Brain microvascular endothelial cell (primary cell): Measurements from ENCODE around the gene TMEM178B.

Experiments
- DNase-seq: peaks from one replicate; pipeline ENCODE4 v3.0.0-alpha.2; 2020
- H3K27ac ChIP-seq: fragments of 250-450 bp; sonication (Bioruptor Pico); 2 replicates; pipeline ENCODE4 v1.5.1; 2020; ENCODE audit warnings: mild to moderate bottlenecking, moderate library complexity
- H3K27me3 ChIP-seq: fragments of 250-450 bp; sonication (Bioruptor Pico); replicated peaks from 2 replicates; pipeline ENCODE4 v1.5.1; 2020; ENCODE audit warnings: mild to moderate bottlenecking
- H3K36me3 ChIP-seq: fragments of 250-450 bp; sonication (Bioruptor Pico); replicated peaks from 2 replicates; pipeline ENCODE4 v1.5.1; 2020; ENCODE audit warnings: mild to moderate bottlenecking
- H3K4me3 ChIP-seq: 2 replicates; pipeline ENCODE4 v1.5.1; 2011; ENCODE audit warnings: low read depth, mild to moderate bottlenecking, control low read depth, low read length, moderate library complexity
- CTCF ChIP-seq: IDR thresholded peaks from 2 replicates; pipeline ENCODE4 v1.5.1; 2011; ENCODE audit warnings: low read depth, mild to moderate bottlenecking, moderate library complexity, low read length, control low read depth, inconsistent platforms; ENCODE audit errors: missing control alignments
- in situ Hi-C: cut with HindIII; loops from 2 replicates; pipeline ENCODE4 v1.10.0; 2017; ENCODE audit warnings: low sequenced_read_pairs, low pct_ligation_motif_present

The TMEM178B gene

GRCh38 chr7:141460781-141461715, 387.2 kb downstream of the TMEM178B start:
- H3K36me3 ChIP-seq: no peaks in the 10 kb centered on the region
- no peak for TF ChIP-seq CTCF
- in situ Hi-C loops: no loop called here

GRCh38 chr7:141461924-141462323, 388.1 kb downstream of the TMEM178B start:
- no peak for DNase-seq
- no peak overlapping the region for H3K4me3 ChIP-seq
- in situ Hi-C loops: no loop called here
- no peaks in the 10 kb centered on the region for H3K36me3 ChIP-seq
- no peak for TF ChIP-seq CTCF
- H3K27me3 ChIP-seq: no peaks in the 10 kb centered on the region
- no peak overlapping the region for H3K27ac ChIP-seq

More at GRCh38 chr7:141460781-141461715, 387.2 kb downstream of the TMEM178B start:
- H3K4me3 ChIP-seq: no peak overlapping the region
- no peaks in the 10 kb centered on the region for H3K27me3 ChIP-seq
- no peak overlapping the region for H3K27ac ChIP-seq
- DNase-seq: no peak

GRCh38 chr7:141462958-141463357, 389.1 kb downstream of the TMEM178B start:
- TF ChIP-seq CTCF: no peak
- in situ Hi-C loops: no loop called here
- no peak overlapping the region for H3K27ac ChIP-seq
- no peaks in the 10 kb centered on the region for H3K36me3 ChIP-seq
- no peak for DNase-seq
- H3K4me3 ChIP-seq: no peak overlapping the region
- H3K27me3 ChIP-seq: no peaks in the 10 kb centered on the region

GRCh38 chr7:141463986-141464385, 390.1 kb downstream of the TMEM178B start:
- H3K27ac ChIP-seq: no peak overlapping the region
- no peaks in the 10 kb centered on the region for H3K36me3 ChIP-seq
- H3K4me3 ChIP-seq: peak overlapping the region; percentile 9
- no peaks in the 10 kb centered on the region for H3K27me3 ChIP-seq
- no peak for TF ChIP-seq CTCF
- in situ Hi-C loops: no loop called here
- DNase-seq: no peak

GRCh38 chr7:141464551-141464950, 390.7 kb downstream of the TMEM178B start:
- no peaks in the 10 kb centered on the region for H3K36me3 ChIP-seq
- TF ChIP-seq CTCF: no peak
- no peak overlapping the region for H3K4me3 ChIP-seq
- H3K27me3 ChIP-seq: no peaks in the 10 kb centered on the region
- DNase-seq: no peak
- no peak overlapping the region for H3K27ac ChIP-seq
- in situ Hi-C loops: no loop called here
